H1 (cell line): ENCODE data around the gene NAA40. TPM values are rescaled to one million over a fixed set of nuclear protein-coding genes. Genes with fewer than 3 reads are reported as not detected.
A peak's percentile ranks its signal among the peaks of the same experiment; 100 is the strongest.

Experiments
- CTCF ChIA-PET: fragments of 300-600 bp; sonication (Branson Sonifier 250); formaldehyde crosslinking; loops from one replicate; lab custom pipeline; 2021; ENCODE audit not compliant: partially characterized antibody; lab: Charles Lee
- POLR2A ChIA-PET: fragments of 300-600 bp; sonication (Branson Sonifier 250); formaldehyde crosslinking; loops from one replicate; lab custom pipeline; 2021; ENCODE audit warnings: inconsistent platforms; ENCODE audit not compliant: partially characterized antibody; lab: Charles Lee
- DNase-seq, 2 experiments: peaks; one replicate each; pipeline versions ENCODE4 v3.0.0 to v3.0.0-alpha.2; 2010 to 2022; ENCODE audit warnings: low spot score in 2 of 2, low read depth in 1 of 2, mixed read lengths in 1 of 2
- FAIRE-seq: peaks from 2 replicates; lab custom pipeline; 2011; peaks lifted over from hg19 to GRCh38; lab: Jason Lieb, UNC
- H2AFZ ChIP-seq: 2 replicates; pipeline ENCODE4 v1.8.1; 2012; ENCODE audit warnings: low read length, inconsistent platforms
- H2AK5ac ChIP-seq: 2 replicates; pipeline ENCODE4 v1.6.1; 2013; ENCODE audit warnings: low read depth, low read length
- H2BK120ac ChIP-seq: replicated peaks from 2 replicates; pipeline ENCODE3; 2013; ENCODE audit warnings: low read depth, low read length, inconsistent platforms
- H2BK12ac ChIP-seq: 2 replicates; pipeline ENCODE4 v1.6.1; 2013; ENCODE audit warnings: low read depth, low read length
- H2BK15ac ChIP-seq: 2 replicates; pipeline ENCODE4 v1.6.1; 2013; ENCODE audit warnings: low read length
- H2BK20ac ChIP-seq: 2 replicates; pipeline ENCODE4 v1.6.1; 2013; ENCODE audit warnings: low read length
- H2BK5ac ChIP-seq: 2 replicates; pipeline ENCODE4 v1.6.1; 2013; ENCODE audit warnings: low read depth, low read length
- H3K14ac ChIP-seq: 2 replicates; pipeline ENCODE4 v1.6.1; 2013; ENCODE audit warnings: inconsistent platforms; ENCODE audit not compliant: insufficient read length
- H3K18ac ChIP-seq: 2 replicates; pipeline ENCODE4 v1.6.1; 2013; ENCODE audit warnings: low read length; ENCODE audit errors: extremely low read depth
- H3K23ac ChIP-seq: 2 replicates; pipeline ENCODE4 v1.6.1; 2013; ENCODE audit warnings: inconsistent platforms; ENCODE audit not compliant: insufficient read length
- H3K23me2 ChIP-seq: 2 replicates; pipeline ENCODE4 v1.6.1; 2013; ENCODE audit warnings: low read depth, low read length
- H3K27ac ChIP-seq: 2 replicates; pipeline ENCODE4 v1.6.1; 2011; ENCODE audit warnings: low read depth, low read length, inconsistent platforms
- H3K27me3 ChIP-seq, 4 experiments: replicated peaks in 1 of 4; 1 replicate in 1 of 4; 2 replicates in 3 of 4; pipeline versions ENCODE4 v1.6.1 to v1.8.1; 2011 to 2013; ENCODE audit warnings: low read length in 3 of 4, mild to moderate bottlenecking in 3 of 4, inconsistent platforms in 2 of 4, mixed read lengths in 2 of 4, moderate library complexity in 1 of 4; ENCODE audit not compliant: control insufficient read depth in 3 of 4, insufficient read depth in 3 of 4; ENCODE audit errors: extremely low read depth in 1 of 4
- H3K36me3 ChIP-seq, 4 experiments: 2 replicates each; pipeline versions ENCODE4 v1.6.1 to v1.8.1; 2011 to 2013; ENCODE audit warnings: mild to moderate bottlenecking in 4 of 4, low read length in 3 of 4, moderate library complexity in 2 of 4, control low read depth in 1 of 4, inconsistent platforms in 1 of 4; ENCODE audit not compliant: insufficient read depth in 4 of 4, control insufficient read depth in 2 of 4
- H3K4ac ChIP-seq: replicated peaks from 2 replicates; pipeline ENCODE3; 2013; ENCODE audit warnings: low read length, low read depth, mixed read lengths, inconsistent platforms; ENCODE audit not compliant: insufficient read length
- H3K4me1 ChIP-seq, 4 experiments: replicated peaks in 1 of 4; 1 replicate in 1 of 4; 2 replicates in 3 of 4; pipeline versions ENCODE4 v1.6.1 to v1.8.1; 2011 to 2013; ENCODE audit warnings: low read length in 3 of 4, inconsistent platforms in 2 of 4, mixed read lengths in 1 of 4; ENCODE audit not compliant: insufficient read depth in 4 of 4, control insufficient read depth in 3 of 4
- H3K4me2 ChIP-seq, 2 experiments: 2 replicates each; pipeline versions ENCODE4 v1.6.1 to v1.8.1; 2011 to 2013; ENCODE audit warnings: low read depth in 2 of 2, low read length in 2 of 2, control low read depth in 1 of 2, inconsistent platforms in 1 of 2, mild to moderate bottlenecking in 1 of 2; ENCODE audit not compliant: insufficient read depth in 1 of 2
- H3K4me3 ChIP-seq, 4 experiments: fragments of 200-600, 300-600 bp in 1 of 4; sonication (generic), shearing (Covaris generic), sonication (Bioruptor Twin) in 1 of 4; 2 replicates each; pipeline versions ENCODE4 v1.5.1 to v1.8.1; 2011 to 2016; ENCODE audit warnings: low read length in 4 of 4, low read depth in 3 of 4, control low read depth in 2 of 4, inconsistent platforms in 2 of 4, mild to moderate bottlenecking in 2 of 4, mixed read lengths in 1 of 4, moderate library complexity in 1 of 4; ENCODE audit not compliant: insufficient read depth in 2 of 4; ENCODE audit errors: extremely low read depth in 1 of 4
- H3K56ac ChIP-seq: replicated peaks from 2 replicates; pipeline ENCODE3; 2013; ENCODE audit warnings: low read depth, mild to moderate bottlenecking, mixed read lengths, low read length, inconsistent platforms; ENCODE audit not compliant: insufficient read length
- H3K79me1 ChIP-seq: 2 replicates; pipeline ENCODE4 v1.6.1; 2013; ENCODE audit warnings: low read depth, low read length, control low read depth
- H3K79me2 ChIP-seq, 2 experiments: 2 replicates each; pipeline versions ENCODE4 v1.6.1 to v1.8.1; 2012 to 2013; ENCODE audit warnings: low read length in 2 of 2, mild to moderate bottlenecking in 2 of 2, inconsistent platforms in 1 of 2; ENCODE audit not compliant: insufficient read depth in 2 of 2, control insufficient read depth in 1 of 2
- H3K9ac ChIP-seq, 4 experiments: replicated peaks in 1 of 4; 1 replicate in 1 of 4; 2 replicates in 3 of 4; pipeline versions ENCODE4 v1.6.1 to v1.8.1; 2011 to 2013; ENCODE audit warnings: low read depth in 3 of 4, low read length in 3 of 4, control low read depth in 2 of 4, mild to moderate bottlenecking in 2 of 4, moderate library complexity in 2 of 4, inconsistent platforms in 1 of 4; ENCODE audit errors: extremely low read depth in 1 of 4
- H3K9me3 ChIP-seq, 2 experiments: 2 replicates each; pipeline versions ENCODE4 v1.6.1 to v1.8.1; 2012 to 2013; ENCODE audit warnings: mild to moderate bottlenecking in 2 of 2, moderate library complexity in 2 of 2, control low read depth in 1 of 2, inconsistent platforms in 1 of 2, low read depth in 1 of 2, low read length in 1 of 2, mixed read lengths in 1 of 2; ENCODE audit not compliant: insufficient read depth in 2 of 2
- H4K20me1 ChIP-seq, 2 experiments: replicated peaks in 1 of 2; 2 replicates each; pipeline versions ENCODE3 to v1.8.1; 2011 to 2013; ENCODE audit warnings: inconsistent platforms in 2 of 2, low read length in 2 of 2, mild to moderate bottlenecking in 1 of 2; ENCODE audit not compliant: insufficient read depth in 2 of 2, control insufficient read depth in 1 of 2
- H4K5ac ChIP-seq: 2 replicates; pipeline ENCODE4 v1.6.1; 2013; ENCODE audit warnings: low read length, low read depth, mixed read lengths, inconsistent platforms; ENCODE audit not compliant: insufficient read length
- H4K8ac ChIP-seq: 2 replicates; pipeline ENCODE4 v1.8.0; 2013; ENCODE audit warnings: mild to moderate bottlenecking, moderate library complexity, low read length, inconsistent platforms; ENCODE audit not compliant: insufficient read depth; ENCODE audit errors: extremely low read depth
- H4K91ac ChIP-seq: replicated peaks from 2 replicates; pipeline ENCODE3; 2013; ENCODE audit warnings: low read length, mixed read lengths, inconsistent platforms; ENCODE audit not compliant: insufficient read length
- CTBP2 ChIP-seq: IDR thresholded peaks from 2 replicates; pipeline ENCODE4 v1.7.0; 2011; ENCODE audit warnings: borderline replicate concordance, mild to moderate bottlenecking, moderate library complexity, mixed read lengths, low read length; ENCODE audit not compliant: insufficient read depth, insufficient read length
- GABPA ChIP-seq: IDR thresholded peaks from 2 replicates; pipeline ENCODE4 v1.6.1; 2011; ENCODE audit warnings: mild to moderate bottlenecking, low read length, moderate library complexity, borderline replicate concordance; ENCODE audit not compliant: insufficient read depth
- KDM5A ChIP-seq: fragments of 200-600 bp; IDR thresholded peaks from 2 replicates; pipeline ENCODE4 v1.7.1; 2012; ENCODE audit warnings: mild to moderate bottlenecking, low read length, inconsistent platforms, mixed read lengths
- NRF1 ChIP-seq: IDR thresholded peaks from 2 replicates; pipeline ENCODE4 v1.6.1; 2011; ENCODE audit warnings: mild to moderate bottlenecking, low read depth, low read length, improper control_type of control experiment
- SAP30 ChIP-seq: fragments of 300-600 bp; sonication (generic); IDR thresholded peaks from 2 replicates; pipeline ENCODE4 v1.7.1; 2012; ENCODE audit warnings: low read length, moderate library complexity, mild to moderate bottlenecking, inconsistent platforms; ENCODE audit not compliant: insufficient read depth, insufficient replicate concordance
- SP2 ChIP-seq: IDR thresholded peaks from 2 replicates; pipeline ENCODE4 v1.6.1; 2012; ENCODE audit warnings: mild to moderate bottlenecking, low read length, inconsistent platforms
- SP4 ChIP-seq: IDR thresholded peaks from 2 replicates; pipeline ENCODE4 v1.6.1; 2012; ENCODE audit warnings: low read length, inconsistent platforms
- TCF12 ChIP-seq: IDR thresholded peaks from 2 replicates; pipeline ENCODE4 v1.6.1; 2011; ENCODE audit warnings: low read depth, mild to moderate bottlenecking, low read length
- WGBS, 2 experiments: shearing (Covaris generic) in 1 of 2; methylation state at CpG; one replicate each; pipeline versions ENCODE4 v1.1.6 to v1.1.7; 2013 to 2015; ENCODE audit warnings: low lambda C conversion rate in 2 of 2, mixed read lengths in 2 of 2, inconsistent platforms in 1 of 2, low coverage in 1 of 2, missing lambda C conversion rate in 1 of 2; ENCODE audit not compliant: insufficient replicate concordance in 2 of 2, insufficient coverage in 1 of 2, insufficient read length in 1 of 2; ENCODE audit errors: extremely low coverage in 1 of 2, missing lambda C conversion rate in 1 of 2; 5-methylcytosine and 5-hydroxymethylcytosine counted together
- polyA plus RNA-seq, 7 experiments: library from polyadenylated mRNA; depleted of rRNA in 3 of 7; stranded (reverse) in 5 of 7; unstranded in 2 of 7; fragments of >200 nt in 5 of 7; fragments of 200-250 nt in 2 of 7; gene quantifications; 1 replicate in 5 of 7; 2 replicates in 1 of 7; 4 replicates in 1 of 7; pipeline versions ENCODE4 v1.2.1 to v1.2.3, GENCODE V29; 2011 to 2013; ENCODE audit warnings: missing spikeins in 2 of 7, mixed read lengths in 2 of 7
- total RNA-seq: library from RNA; stranded (reverse); fragmentation: NEBNext Ultra II Directional; extraction: Animal tissue kit (Norgen Biotek cat#: 25700); gene quantifications from 2 replicates; pipeline ENCODE4 v1.2.1, GENCODE V29; 2021
- TF ChIP-seq, protein P1 (sequence below): IDR thresholded peaks from 2 replicates; pipeline ENCODE4 v1.6.1; 2012; ENCODE audit warnings: inconsistent platforms
- TF ChIP-seq, protein P2 (sequence below): IDR thresholded peaks from 2 replicates; pipeline ENCODE4 v1.6.1; 2011; ENCODE audit warnings: low read length, improper control_type of control experiment

Gene NAA40
- total and polyA plus RNA-seq, 2 of the 8 experiments (the other 6 are each of a cell fraction or from before 2014, with no cell fraction given): 20.0 to 31.1 TPM

DNA sequence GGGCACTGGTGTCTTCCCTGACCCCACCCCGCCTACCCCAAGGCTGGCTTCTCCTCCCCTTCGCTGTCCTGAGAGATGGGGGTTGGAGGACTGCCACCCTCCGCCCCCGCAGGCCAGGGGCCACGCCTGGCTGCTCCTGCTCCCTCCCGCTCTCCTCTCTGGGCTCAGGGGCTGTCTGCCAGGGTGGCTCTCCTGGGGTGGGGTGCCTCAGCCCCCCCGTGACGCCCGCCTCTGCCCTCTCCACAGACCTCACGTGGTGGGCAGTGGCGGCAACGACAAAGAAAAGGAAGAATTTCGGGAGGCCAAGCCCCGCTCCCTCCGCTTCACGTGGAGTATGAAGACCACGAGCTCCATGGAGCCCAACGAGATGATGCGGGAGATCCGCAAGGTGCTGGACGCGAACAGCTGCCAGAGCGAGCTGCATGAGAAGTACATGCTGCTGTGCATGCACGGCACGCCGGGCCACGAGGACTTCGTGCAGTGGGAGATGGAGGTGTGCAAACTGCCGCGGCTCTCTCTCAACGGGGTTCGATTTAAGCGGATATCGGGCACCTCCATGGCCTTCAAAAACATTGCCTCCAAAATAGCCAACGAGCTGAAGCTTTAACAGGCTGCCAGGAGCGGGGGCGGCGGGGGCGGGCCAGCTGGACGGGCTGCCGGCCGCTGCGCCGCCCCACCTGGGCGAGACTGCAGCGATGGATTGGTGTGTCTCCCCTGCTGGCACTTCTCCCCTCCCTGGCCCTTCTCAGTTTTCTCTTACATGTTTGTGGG is 30.0 kb upstream of the NAA40 start:
- H3K4me2 ChIP-seq: peak overlapping the region in 1 of 2 experiments; percentile 33; a peak in 2 of 4 replicates
- CTCF ChIA-PET: interaction anchor here (0.7 to 2.3 kb wide), 10 partner anchors 9 to 82 kb away, joined by 3 to 11 read pairs (median 4); no protein-coding TSS in a partner anchor
- TF ChIP-seq TCF12 (no peak), GABPA (no peak), SP4 (no peak), NRF1 (no peak), KDM5A (no peak), CTBP2 (no peak), SP2 (no peak), SAP30 (no peak)
- TF ChIP-seq, protein P1, sequence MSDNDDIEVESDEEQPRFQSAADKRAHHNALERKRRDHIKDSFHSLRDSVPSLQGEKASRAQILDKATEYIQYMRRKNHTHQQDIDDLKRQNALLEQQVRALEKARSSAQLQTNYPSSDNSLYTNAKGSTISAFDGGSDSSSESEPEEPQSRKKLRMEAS: no peak
- TF ChIP-seq, protein P2, sequence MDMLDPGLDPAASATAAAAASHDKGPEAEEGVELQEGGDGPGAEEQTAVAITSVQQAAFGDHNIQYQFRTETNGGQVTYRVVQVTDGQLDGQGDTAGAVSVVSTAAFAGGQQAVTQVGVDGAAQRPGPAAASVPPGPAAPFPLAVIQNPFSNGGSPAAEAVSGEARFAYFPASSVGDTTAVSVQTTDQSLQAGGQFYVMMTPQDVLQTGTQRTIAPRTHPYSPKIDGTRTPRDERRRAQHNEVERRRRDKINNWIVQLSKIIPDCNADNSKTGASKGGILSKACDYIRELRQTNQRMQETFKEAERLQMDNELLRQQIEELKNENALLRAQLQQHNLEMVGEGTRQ: no peak

More for the DNA sequence above, 30.0 kb upstream of the NAA40 start:
- H3K79me1 ChIP-seq: peaks cover 7% of the 10 kb centered on the region
- no peak overlapping the region for H3K4ac ChIP-seq
- no peak overlapping the region for H3K14ac ChIP-seq
- H2BK20ac ChIP-seq: no peak overlapping the region; the same call in 1 of the 2 replicates
- H4K5ac ChIP-seq: no peak overlapping the region
- H2AK5ac ChIP-seq: peak overlapping the region; percentile 33; the same call in 1 of the 2 replicates
- no peak overlapping the region for H4K8ac ChIP-seq
- H3K4me1 ChIP-seq: peaks cover 6 to 51% (median 41%) of the 10 kb centered on the region in 4 experiments
- no peaks in the 10 kb centered on the region; the same call in 1 of the 2 replicates for H3K23me2 ChIP-seq
- no peaks in the 10 kb centered on the region for H3K27me3 ChIP-seq
- POLR2A ChIA-PET: interaction anchor here (0.7 to 6.6 kb wide), 15 partner anchors 8 to 1067 kb away, joined by 3 to 74 read pairs (median 4); partner anchors contain the start of genes COX8A, MARK2, RCOR2 and ZFTA
- H3K4me3 ChIP-seq: peak overlapping the region in 1 of 4 experiments; percentile 23; a peak in 1 of 8 replicates
- H2BK15ac ChIP-seq: no peak overlapping the region
- H4K20me1 ChIP-seq: peaks cover 6 to 7% of the 10 kb centered on the region in 2 experiments
- no peak overlapping the region for H2AFZ ChIP-seq
- no peak overlapping the region for H4K91ac ChIP-seq
- peaks cover 5 to 41% (median 12%) of the 10 kb centered on the region in 4 experiments; a peak in 7 of 8 replicates for H3K36me3 ChIP-seq
- no peak overlapping the region for H2BK120ac ChIP-seq
- peak overlapping the region; percentile 52 for H3K18ac ChIP-seq
- no peak overlapping the region for H3K9ac ChIP-seq
- no peaks in the 10 kb centered on the region for H3K9me3 ChIP-seq
- H3K56ac ChIP-seq: no peak overlapping the region
- H3K27ac ChIP-seq: no peak overlapping the region; the same call in 1 of the 2 replicates
- no peak overlapping the region for H3K23ac ChIP-seq
- DNase-seq: no peak
- peak overlapping the region; percentile 53; the same call in 1 of the 2 replicates for H2BK12ac ChIP-seq
- peak overlapping the region; percentile 78 for H2BK5ac ChIP-seq
- no peak for FAIRE-seq
- peaks cover 0 to 2% of the 10 kb centered on the region in 2 experiments; a peak in 1 of 4 replicates for H3K79me2 ChIP-seq
- WGBS, 2 experiments: 89% methylated on average over 40 of the region's 46 CpGs; no CpG with 5 or more reads in 1 of the 2 experiments
